DMS53 (cell line): Measurements from ENCODE around the gene SCYGR2.

Source experiments
- DNase-seq: peaks from one replicate; lab custom pipeline; 2025; lab: John Stamatoyannopoulos, UW

The SCYGR2 gene

GRCh38 chr2:227612546-227613271, 14.0 kb downstream of the SCYGR2 start:
- DNase-seq: peak; percentile 57

- DNase-seq: no peak
Measured at GRCh38 chr2:227613272-227613660, 14.6 kb downstream of the SCYGR2 start.

GRCh38 chr2:227614246-227614645, 15.6 kb downstream of the SCYGR2 start:
- peak; percentile 9 for DNase-seq

GRCh38 chr2:227614740-227615139, 16.0 kb downstream of the SCYGR2 start, which contains the start of gene SCYGR3:
Gene SCYGR3, minus strand, starts transcription at chr2:227614840. Its CDS starts 0 bp downstream, at chr2:227614840.
- no peak for DNase-seq

- DNase-seq: no peak
Measured at GRCh38 chr2:227615181-227615580, 16.5 kb downstream of the SCYGR2 start.

GRCh38 chr2:227615906-227616305, 17.2 kb downstream of the SCYGR2 start:
- no peak for DNase-seq

- DNase-seq: no peak
Measured at GRCh38 chr2:227616631-227617030, 17.9 kb downstream of the SCYGR2 start.

- no peak for DNase-seq
Measured at GRCh38 chr2:227617316-227618230, 18.9 kb downstream of the SCYGR2 start, which contains the start of gene SCYGR4. Gene SCYGR4, plus strand, starts transcription at chr2:227617498. Its CDS starts 0 bp downstream, at chr2:227617498.

GRCh38 chr2:227623226-227623625, 24.5 kb downstream of the SCYGR2 start:
- DNase-seq: peak; percentile 13

- no peak for DNase-seq
Measured at GRCh38 chr2:227625420-227625819, 26.7 kb downstream of the SCYGR2 start.

GRCh38 chr2:227626580-227627151, 28.0 kb downstream of the SCYGR2 start:
- DNase-seq: peak; percentile 41

- no peak for DNase-seq
Measured at GRCh38 chr2:227627769-227628168, 29.1 kb downstream of the SCYGR2 start.

- DNase-seq: no peak
Measured at GRCh38 chr2:227629435-227629834, 30.7 kb downstream of the SCYGR2 start.

GRCh38 chr2:227630322-227630721, 31.6 kb downstream of the SCYGR2 start:
- no peak for DNase-seq

- DNase-seq: no peak
Measured at GRCh38 chr2:227632827-227633226, 34.1 kb downstream of the SCYGR2 start.

- DNase-seq: no peak
Measured at GRCh38 chr2:227634201-227634600, 35.5 kb downstream of the SCYGR2 start.

GRCh38 chr2:227642656-227643055, 44.0 kb downstream of the SCYGR2 start:
- no peak for DNase-seq

GRCh38 chr2:227643990-227644551, 45.4 kb downstream of the SCYGR2 start:
- DNase-seq: no peak
